Stomach (tissue), 9 donors: ENCODE measurements around the gene CIT. TPM values are rescaled to one million over a fixed set of nuclear protein-coding genes. Genes with fewer than 3 reads are reported as not detected.

Experiments used
- DNase-seq, 2 donors: peaks; one replicate each; pipeline versions ENCODE4 v3.0.0 to v3.0.0-alpha.2; 2013 to 2019
- H3K27ac ChIP-seq, 5 donors: fragments of 200-600 bp in 4 of 5; sonication (generic) in 4 of 5; one replicate each; pipeline ENCODE4 v1.5.1; 2013 to 2019; ENCODE audit warnings: mild to moderate bottlenecking in 1 of 5, moderate library complexity in 1 of 5
- H3K27me3 ChIP-seq, 3 donors: fragments of 200-600 bp; sonication (generic); one replicate each; pipeline ENCODE4 v1.5.1; 2017 to 2019; ENCODE audit warnings: mixed run types in 1 of 3
- H3K36me3 ChIP-seq, 4 donors: fragments of 200-600 bp; sonication (generic); 1 replicate in 3 of 4; 2 replicates in 1 of 4; pipeline ENCODE4 v1.5.1; 2016 to 2019
- H3K4me1 ChIP-seq, 4 donors: fragments of 200-600 bp; sonication (generic); one replicate each; pipeline ENCODE4 v1.5.1; 2016 to 2019
- H3K4me3 ChIP-seq, 4 donors: fragments of 200-600 bp; sonication (generic) in 3 of 4; one replicate each; pipeline ENCODE4 v1.5.1; 2016 to 2019; ENCODE audit warnings: mild to moderate bottlenecking in 1 of 4
- H3K9me3 ChIP-seq, 4 donors: fragments of 200-600 bp; sonication (generic); one replicate each; pipeline ENCODE4 v1.5.1; 2016 to 2019
- EP300 ChIP-seq: sonication (generic); formaldehyde crosslinking; IDR thresholded peaks from one replicate; pipeline ENCODE4 v1.6.1; 2017; ENCODE audit warnings: antibody characterized with exemption
- POLR2A ChIP-seq, 4 donors: fragments of 450-650 bp; IDR thresholded peaks; one replicate each; pipeline ENCODE4 v1.6.1; 2016; ENCODE audit warnings: antibody characterized with exemption in 4 of 4, control low read depth in 2 of 4, mild to moderate bottlenecking in 1 of 4, moderate library complexity in 1 of 4
- POLR2AphosphoS5 ChIP-seq, 3 donors: sonication (generic); formaldehyde crosslinking; IDR thresholded peaks; one replicate each; pipeline ENCODE4 v1.6.1; 2016; ENCODE audit warnings: antibody characterized with exemption in 3 of 3
- WGBS, 5 donors: extraction: QIAGEN DNeasy Blood & Tissue Kit in 3 of 5; methylation state at CpG; one replicate each; pipeline versions ENCODE4 v1.1.5 to v1.1.7; 2013 to 2018; 5-methylcytosine and 5-hydroxymethylcytosine counted together
- intact Hi-C: fragments of 100-400 bp; cut with DNase I; formaldehyde crosslinking; loops from one replicate; pipeline ENCODE4 v1.15.1; 2023; ENCODE audit warnings: low total_unique reads
- polyA plus RNA-seq, 3 donors: library from polyadenylated mRNA; stranded (reverse); fragments of 200-250 nt; gene quantifications; one replicate each; pipeline ENCODE4 v1.2.3, GENCODE V29; 2013
- total RNA-seq, 5 donors: library from RNA; depleted of rRNA; stranded (reverse); fragments of >200 nt; gene quantifications; one replicate each; pipeline versions ENCODE4 v1.1.0 to v1.2.3, GENCODE V29; 2014 to 2016
- TF ChIP-seq, protein P1 (sequence below), 7 experiments: fragments of 450-650 bp in 4 of 7; fragments of 200-600 bp in 3 of 7; sonication (generic) in 3 of 7; IDR thresholded peaks; one replicate each; pipeline ENCODE4 v1.5.1; 2016 to 2019; ENCODE audit warnings: antibody characterized with exemption in 7 of 7, control low read depth in 2 of 7, mild to moderate bottlenecking in 1 of 7
- donor health status: healthy with polysubstance abuse.
- donor health status: Bipolar disorder and iron deficiency.
- donor health status: healthy.

CIT gene
- total and polyA plus RNA-seq, 8 donors, result 2.8 to 164 (median 21.0) TPM

DNA sequence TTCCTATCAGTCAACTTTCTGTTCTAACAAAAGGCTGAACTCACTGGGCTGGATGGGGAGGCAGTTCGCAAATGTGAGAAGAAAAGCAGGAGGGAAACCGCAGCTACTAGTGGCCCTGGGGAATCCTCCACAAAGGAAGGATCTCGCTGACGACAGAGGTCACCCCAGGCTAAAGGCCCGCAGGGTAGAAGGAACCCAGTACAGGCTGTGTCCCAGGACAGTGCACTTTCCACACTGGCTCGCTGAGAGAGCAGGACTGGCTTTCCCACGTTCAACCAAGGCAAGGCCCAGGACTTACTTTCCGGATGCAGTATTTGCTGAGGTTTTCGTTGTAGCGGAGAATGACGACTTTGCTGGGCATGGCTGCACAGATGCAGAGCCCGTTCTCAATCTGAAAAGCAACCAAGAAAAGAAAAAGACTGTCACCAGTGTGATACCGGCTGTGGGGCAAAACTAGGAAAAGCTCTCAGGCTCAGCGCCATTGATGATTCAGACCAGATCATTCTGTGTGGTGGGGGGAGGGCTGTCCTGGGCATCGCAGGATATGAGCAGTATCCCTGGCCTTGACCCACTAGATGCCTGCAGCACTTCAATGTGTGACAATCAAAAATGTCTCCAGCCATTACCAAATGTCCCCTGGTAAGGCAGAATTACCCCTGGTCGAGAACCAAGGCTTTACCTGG is 172.9 kb downstream of the CIT start:
- peaks cover 0 to 21% (median 13%) of the 10 kb centered on the region in 4 donors for H3K36me3 ChIP-seq
- H3K9me3 ChIP-seq, result no peaks in the 10 kb centered on the region
- no peak for TF ChIP-seq POLR2A (IDR thresholded peaks at IDR 0.05)
- TF ChIP-seq POLR2AphosphoS5 (IDR thresholded peaks at IDR 0.05), result no peak
- TF ChIP-seq EP300, result no peak
- TF ChIP-seq, protein P1, sequence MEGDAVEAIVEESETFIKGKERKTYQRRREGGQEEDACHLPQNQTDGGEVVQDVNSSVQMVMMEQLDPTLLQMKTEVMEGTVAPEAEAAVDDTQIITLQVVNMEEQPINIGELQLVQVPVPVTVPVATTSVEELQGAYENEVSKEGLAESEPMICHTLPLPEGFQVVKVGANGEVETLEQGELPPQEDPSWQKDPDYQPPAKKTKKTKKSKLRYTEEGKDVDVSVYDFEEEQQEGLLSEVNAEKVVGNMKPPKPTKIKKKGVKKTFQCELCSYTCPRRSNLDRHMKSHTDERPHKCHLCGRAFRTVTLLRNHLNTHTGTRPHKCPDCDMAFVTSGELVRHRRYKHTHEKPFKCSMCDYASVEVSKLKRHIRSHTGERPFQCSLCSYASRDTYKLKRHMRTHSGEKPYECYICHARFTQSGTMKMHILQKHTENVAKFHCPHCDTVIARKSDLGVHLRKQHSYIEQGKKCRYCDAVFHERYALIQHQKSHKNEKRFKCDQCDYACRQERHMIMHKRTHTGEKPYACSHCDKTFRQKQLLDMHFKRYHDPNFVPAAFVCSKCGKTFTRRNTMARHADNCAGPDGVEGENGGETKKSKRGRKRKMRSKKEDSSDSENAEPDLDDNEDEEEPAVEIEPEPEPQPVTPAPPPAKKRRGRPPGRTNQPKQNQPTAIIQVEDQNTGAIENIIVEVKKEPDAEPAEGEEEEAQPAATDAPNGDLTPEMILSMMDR (IDR thresholded peaks at IDR 0.05), result no peak
- no peaks in the 10 kb centered on the region for H3K27me3 ChIP-seq
- peak overlapping the region in 1 of 5 donors; percentile 1 for H3K27ac ChIP-seq
- WGBS, 5 donors, result 62 to 86% (median 77%) methylated on average over 16 of the region's 16 CpGs
- no peaks in the 10 kb centered on the region for H3K4me1 ChIP-seq
- intact Hi-C loops, result no loop called here
- no peak for DNase-seq
- H3K4me3 ChIP-seq, result no peak overlapping the region

DNA sequence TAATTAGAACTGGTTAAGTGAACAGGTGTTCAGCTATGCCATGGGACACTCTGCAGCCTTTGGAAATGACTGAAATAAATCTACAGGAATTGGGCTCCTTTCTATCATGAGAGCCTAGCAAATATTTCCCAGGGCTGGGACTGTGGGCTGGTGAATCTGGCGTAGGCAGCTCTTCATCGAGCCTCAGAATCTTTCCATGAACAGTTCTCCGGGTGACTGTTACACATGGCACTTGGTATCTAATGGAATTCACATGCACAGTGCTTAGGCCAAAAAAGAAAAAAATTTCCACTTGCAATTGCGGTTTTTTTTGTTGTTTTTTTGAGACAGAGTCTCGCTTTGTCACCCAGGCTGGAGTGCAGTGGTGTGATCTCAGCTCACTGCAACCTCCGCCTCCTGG is 177.0 kb downstream of the CIT start:
- 97 to 99% (median 97%) methylated on average over 6 of the region's 6 CpGs for WGBS, 5 donors
- no peak for DNase-seq
- Histone ChIP-seq H3K4me3 (no peak overlapping the region), H3K4me1 (peaks cover 0 to 2% (median 0%) of the 10 kb centered on the region in 4 donors), H3K27ac (no peak overlapping the region), H3K27me3 (no peaks in the 10 kb centered on the region), H3K9me3 (no peaks in the 10 kb centered on the region), H3K36me3 (peaks cover 0 to 37% (median 17%) of the 10 kb centered on the region in 4 donors)
- TF ChIP-seq, protein P1 (IDR thresholded peaks at IDR 0.05), result no peak
- TF ChIP-seq EP300, result no peak
- TF ChIP-seq POLR2A (IDR thresholded peaks at IDR 0.05), result no peak
- no peak for TF ChIP-seq POLR2AphosphoS5 (IDR thresholded peaks at IDR 0.05)
- intact Hi-C loops, result no loop called here

DNA sequence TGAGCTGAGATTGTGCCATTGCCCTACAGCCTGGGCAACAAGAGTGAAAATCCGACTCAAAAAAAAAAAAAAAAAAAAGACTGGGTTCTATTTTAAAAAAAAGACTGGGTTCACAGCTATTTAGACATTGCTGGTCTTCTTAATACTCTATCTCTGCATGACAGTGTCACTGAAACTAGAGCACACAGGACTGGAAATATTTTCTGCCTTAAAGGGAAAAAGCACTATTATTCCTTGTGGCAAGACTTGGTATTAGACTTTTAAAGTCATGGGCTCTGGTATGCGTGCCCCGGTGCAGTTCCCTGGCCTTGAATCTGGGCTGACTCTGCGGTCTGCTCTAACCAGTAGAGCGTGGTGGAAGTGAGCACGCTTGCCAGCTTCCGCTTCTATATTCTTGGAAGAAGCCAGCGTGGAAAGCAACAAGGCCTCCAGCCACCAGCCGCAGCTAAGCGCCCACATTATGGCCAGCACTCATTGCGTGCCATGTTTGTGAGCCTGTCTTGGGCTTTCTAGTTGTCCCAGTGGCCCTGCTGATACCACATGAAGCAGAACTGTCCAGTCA is 177.8 kb downstream of the CIT start:
- Histone ChIP-seq H3K27me3 (no peaks in the 10 kb centered on the region), H3K4me3 (no peak overlapping the region), H3K4me1 (peaks cover 0 to 10% (median 3%) of the 10 kb centered on the region in 4 donors), H3K27ac (no peak overlapping the region), H3K36me3 (peaks cover 0 to 37% (median 17%) of the 10 kb centered on the region in 4 donors), H3K9me3 (no peaks in the 10 kb centered on the region)
- TF ChIP-seq POLR2A (IDR thresholded peaks at IDR 0.05), result no peak
- no peak for TF ChIP-seq EP300
- TF ChIP-seq POLR2AphosphoS5 (IDR thresholded peaks at IDR 0.05), result no peak
- TF ChIP-seq, protein P1 (IDR thresholded peaks at IDR 0.05), result no peak
- no peak for DNase-seq
- intact Hi-C loops, result no loop called here
- 92 to 98% (median 95%) methylated on average over 11 of the region's 11 CpGs for WGBS, 5 donors

DNA sequence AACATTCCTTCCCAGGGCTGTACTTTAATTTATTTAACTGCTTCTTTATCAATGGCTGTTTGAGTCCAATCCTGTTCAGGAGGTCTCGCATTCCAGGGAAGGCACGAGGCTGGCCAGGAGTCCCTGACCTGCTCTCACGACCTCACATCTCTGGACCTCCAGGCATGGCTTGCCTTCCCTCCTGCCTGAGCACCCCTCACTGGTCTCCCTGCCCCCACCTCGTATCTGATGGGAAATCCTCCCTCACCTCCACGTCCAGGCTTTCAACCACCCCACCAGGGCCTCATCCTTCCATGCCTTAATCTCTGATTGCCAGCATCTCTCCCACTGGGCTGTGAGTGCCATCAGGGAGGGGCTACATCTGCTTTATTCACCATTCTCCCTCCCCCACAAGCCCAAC is 180.2 kb downstream of the CIT start:
- intact Hi-C loops, result no loop called here
- Histone ChIP-seq H3K27ac (no peak overlapping the region), H3K4me1 (peaks cover 20 to 33% (median 24%) of the 10 kb centered on the region in 4 donors), H3K27me3 (no peaks in the 10 kb centered on the region), H3K36me3 (peaks cover 0 to 32% (median 17%) of the 10 kb centered on the region in 4 donors), H3K9me3 (no peaks in the 10 kb centered on the region), H3K4me3 (no peak overlapping the region)
- WGBS, 5 donors, result 79 to 92% (median 88%) methylated on average over 5 of the region's 5 CpGs
- no peak for DNase-seq
- TF ChIP-seq, protein P1 (IDR thresholded peaks at IDR 0.05), result no peak
- TF ChIP-seq EP300 (no peak), POLR2A (IDR thresholded peaks at IDR 0.05) (no peak), POLR2AphosphoS5 (IDR thresholded peaks at IDR 0.05) (no peak)
